GM18511 (cell line): ENCODE measurements around the gene PTRH2.
"Not testable (repeated sequence)": the region's sequence is repeated elsewhere in the genome, so short reads cannot be mapped to it uniquely, and the experiment has no call there.

Experiments
- ATAC-seq: cut with Tn5 transposase; IDR thresholded peaks from one replicate; pipeline ENCODE4 v1.9.1; 2021; ENCODE audit warnings: mild to moderate bottlenecking, moderate library complexity; ENCODE audit not compliant: unreplicated experiment

Gene PTRH2

DNA sequence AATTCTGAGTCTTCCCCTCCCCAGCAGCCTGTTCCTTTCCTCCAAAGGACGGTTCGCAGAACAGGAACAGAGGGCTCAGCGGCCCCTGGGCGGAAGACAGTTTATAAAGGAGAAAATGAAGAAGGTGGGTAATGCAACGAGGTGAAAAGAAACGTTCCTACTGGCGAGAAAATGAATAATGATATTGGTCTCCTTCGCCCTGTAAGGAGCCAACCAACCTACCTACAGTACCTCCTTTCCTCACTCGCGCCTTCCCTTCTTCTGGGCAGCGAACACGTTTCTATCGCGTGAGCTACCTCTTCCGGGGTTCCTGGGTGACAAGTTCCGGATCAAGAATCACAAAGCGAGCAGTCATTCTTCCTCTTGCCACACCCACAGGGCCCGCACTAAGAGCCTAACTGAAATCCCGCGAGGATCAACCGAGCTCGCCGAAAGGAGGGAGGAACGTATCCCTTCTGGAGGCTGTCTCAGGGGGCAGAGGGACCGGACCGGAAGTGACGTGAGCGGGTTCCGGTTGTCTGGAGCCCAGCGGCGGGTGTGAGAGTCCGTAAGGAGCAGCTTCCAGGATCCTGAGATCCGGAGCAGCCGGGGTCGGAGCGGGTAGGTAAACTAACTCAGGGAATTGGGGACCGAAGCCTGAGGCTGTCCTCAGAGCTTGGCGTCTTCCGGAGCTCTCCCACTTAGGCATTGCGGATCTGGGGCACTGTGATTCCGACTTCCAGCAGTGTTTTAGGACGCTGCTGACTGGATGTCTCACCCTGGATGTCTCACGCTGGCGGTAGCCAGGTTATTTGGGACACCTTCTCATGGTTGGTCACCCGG, at the start of gene PTRH2, which contains the start of gene VMP1:
Gene PTRH2, minus strand, starts transcription at position 282 of the 822 bp plus-strand sequence. CDS start 9,452 bp downstream, outside the sequence.
Gene VMP1, plus strand, starts transcription at position 506 of the 822 bp plus-strand sequence. CDS start 23,793 bp downstream, outside the sequence.
- ATAC-seq: peak; percentile 97

DNA sequence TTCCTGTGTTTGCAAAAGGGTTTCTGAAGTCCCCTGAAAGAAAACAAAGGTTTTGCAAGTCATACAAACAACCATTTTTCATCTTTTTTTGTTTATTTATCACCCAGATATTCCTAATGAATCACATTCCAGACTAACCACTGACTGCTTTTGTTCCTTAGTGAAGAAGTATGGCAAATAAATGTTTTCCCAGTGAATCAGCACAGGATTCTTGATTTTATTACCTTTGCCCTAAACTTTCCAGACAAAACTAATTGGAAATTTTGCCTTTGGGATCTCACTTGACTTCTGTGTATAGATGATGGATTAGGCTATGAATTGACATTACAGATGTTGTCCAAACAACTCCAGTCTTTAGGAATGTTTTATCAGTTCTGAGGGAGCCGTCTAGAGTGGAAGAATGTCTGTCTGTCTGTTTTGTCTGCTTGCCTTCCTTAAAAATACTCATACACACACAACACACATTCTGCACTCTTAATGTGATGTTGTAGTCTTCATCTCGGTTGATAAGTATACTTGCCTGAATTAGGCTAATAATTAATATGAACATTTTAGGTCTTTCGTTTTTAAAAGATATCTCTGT, 49.1 kb upstream of the PTRH2 start:
- ATAC-seq: no peak

DNA sequence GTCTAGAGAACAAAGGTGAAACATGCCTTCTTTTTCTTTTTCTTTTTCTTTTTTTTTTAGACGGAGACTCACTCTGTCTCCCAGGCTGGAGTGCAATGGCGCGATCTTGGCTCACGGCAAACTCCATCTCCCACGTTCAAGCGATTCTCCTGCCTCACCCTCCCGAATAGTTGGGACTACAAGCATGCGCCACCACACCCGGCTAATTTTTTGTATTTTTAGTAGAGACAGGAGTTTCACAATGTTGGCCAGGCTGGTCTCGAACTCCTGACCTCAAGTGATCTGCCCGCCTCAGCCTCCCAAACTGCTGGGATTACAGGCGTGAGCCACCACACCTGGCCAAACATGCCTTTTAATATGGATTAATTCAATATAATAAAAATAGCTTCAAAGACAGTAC, 47.8 kb upstream of the PTRH2 start:
- not testable (repeated sequence) for ATAC-seq

DNA sequence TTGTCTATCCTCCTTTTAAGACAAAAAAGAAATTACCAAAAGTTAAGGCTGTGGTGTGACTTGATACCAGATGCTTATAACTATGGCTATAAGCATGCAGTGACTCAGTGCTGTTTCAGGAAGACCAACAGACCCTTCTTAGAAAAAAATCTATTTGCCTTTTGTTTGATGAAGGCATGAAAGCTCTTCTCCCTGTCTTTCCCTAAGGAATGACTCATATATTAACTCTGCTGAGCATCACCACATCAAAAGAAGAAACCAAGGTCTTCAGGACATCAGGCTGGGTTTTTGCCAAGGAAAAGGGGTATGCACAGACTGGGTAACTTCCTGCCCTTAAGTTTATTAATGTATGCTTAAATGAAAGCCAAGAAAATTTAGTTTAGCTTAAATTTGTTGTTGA, 47.3 kb upstream of the PTRH2 start:
- ATAC-seq: no peak

DNA sequence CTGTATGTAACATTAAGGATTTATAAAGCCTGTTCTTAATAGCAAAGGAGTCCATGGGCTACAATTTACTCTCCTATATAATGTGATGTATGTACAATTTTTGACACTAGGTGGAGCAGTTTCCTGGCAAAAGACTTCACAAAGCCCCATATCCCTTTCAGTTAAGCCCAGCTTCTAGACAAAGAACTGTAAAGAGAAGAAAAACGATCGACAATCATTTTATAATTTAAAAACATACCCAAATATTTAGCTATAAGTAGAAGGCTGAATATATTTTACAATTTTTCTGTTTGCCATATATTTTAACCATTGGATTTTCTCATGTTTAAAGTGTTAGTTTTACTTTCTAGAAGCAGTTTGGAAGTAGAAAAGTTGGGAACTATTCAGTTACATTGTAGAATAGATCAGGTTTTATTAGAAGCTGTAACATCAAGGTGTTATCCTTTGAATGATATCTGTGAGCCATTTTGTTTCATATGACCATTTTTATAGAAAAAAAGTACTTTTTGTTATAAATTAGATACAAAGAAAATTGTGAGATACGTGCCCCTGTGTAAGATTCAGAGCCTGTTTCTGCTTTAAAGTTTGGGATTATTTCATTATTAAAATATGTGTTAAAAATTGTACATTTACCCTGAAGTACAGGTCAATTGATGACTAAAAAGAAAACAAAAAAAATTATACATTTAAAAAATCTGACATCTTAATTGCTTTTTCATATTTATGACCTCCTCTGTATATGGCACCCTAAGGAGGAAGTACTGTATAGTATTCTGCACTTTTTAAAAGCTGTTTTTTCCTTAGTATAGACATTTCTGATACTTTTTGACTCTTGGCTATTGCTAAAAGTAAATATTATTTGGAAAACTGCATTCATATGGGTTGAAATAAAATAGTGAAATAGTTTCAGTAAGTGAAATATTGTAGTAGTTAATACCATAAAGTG, 46.6 kb upstream of the PTRH2 start:
- no peak for ATAC-seq

DNA sequence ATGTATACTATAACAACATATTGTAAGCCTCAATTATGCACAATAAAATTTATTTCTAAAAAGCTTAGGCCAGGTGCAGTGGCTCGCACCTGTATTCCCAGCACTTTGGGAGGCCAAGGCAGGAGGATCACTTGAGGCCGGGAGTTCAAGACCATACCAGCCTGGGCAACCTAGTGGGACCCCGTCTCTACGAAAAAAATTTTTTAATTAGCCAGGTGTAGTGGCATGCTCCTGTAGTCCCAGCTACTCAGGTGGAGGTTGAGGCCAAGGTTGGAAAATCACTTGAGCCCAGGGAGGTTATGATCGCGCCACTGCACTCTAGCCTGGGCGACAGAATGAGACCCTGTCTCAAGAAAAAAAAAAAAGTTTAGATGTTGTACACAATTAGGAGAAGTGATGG, 45.7 kb upstream of the PTRH2 start:
- no peak for ATAC-seq

DNA sequence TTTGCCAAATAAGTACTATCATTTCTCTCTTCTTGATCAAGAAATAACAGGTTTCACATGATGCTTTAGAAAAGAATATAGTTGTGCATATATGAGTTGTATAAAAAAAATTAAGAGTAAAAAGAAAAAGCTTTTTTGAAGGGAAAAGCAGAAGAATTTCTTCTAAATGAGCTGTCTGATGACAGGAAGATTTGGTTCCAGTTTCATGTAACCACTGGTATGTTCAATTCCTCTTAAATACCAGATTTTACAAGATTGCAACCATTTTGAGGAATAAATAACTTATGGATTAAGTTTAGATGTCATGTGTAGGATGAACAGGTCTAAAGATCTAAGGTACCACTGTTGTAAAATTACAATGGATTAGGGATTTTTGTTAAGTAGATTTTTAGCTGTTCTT, 45.2 kb upstream of the PTRH2 start:
- no peak for ATAC-seq

DNA sequence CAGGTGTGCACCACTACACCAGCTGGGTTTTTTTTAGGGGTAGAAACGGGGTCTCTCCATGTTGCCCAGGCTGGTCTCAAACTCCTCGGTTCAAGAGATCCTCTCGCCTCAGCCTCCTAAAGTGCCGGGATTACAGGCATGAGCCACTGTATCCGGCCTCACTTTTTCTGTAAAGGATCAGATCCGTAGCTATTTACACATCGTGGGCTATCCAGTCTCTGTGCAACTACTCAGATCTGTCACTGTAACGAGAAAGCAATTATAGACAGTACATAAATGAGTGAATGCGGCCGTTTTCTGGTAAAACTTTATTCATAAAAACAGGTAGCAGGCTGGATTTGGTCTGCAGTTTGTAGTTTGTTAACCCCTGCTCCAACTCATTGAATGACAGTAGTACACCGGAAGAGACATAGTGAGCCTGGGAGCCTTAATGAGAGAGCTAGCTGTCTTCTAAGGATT, 44.8 kb upstream of the PTRH2 start:
- ATAC-seq: no peak

DNA sequence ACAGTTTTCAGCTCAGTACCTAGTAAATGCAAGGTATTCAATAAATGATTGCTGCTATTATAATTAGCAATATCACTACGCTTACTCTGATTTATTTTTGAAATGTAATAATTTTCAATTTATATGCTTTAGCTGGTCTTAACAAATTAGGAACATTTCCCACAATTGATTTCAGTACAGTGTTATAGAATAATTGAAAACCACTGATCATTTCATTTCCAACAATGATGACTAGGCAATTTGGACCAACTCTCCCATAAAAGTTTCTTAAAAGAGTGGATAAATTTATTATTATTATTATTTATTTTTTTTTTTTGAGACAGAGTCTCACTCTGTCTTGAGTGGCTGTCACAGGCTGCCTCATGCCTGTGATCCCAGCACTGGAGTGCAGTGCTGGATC, 41.4 kb upstream of the PTRH2 start:
- ATAC-seq: no peak

DNA sequence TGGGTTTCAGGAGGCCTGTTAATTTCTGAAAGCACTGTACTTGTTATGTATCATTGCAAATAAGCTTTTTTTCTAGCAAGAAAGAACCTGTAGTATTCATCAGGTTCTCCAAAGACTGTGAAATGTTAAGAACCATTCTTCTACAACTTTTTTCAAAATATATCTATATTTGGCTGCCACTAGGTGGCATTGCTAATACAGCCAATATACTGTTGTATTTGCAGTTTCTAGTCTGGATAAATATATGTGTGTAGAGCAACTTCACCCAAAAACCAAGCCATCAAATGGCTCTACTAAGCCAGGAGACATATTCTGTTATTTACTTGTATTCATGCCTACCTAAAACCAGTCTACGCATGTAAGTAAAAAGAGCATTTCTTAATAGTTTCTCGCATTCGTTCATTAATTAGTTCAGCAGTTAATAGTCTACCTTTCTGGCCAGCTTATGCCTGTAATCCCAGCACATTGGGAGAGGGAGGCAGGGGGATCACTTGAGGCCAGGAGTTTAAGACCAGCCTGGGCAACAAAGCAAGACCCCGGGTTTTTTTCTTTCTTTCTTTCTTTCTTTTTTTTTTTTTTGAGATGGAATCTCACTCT, 39.7 kb upstream of the PTRH2 start:
- ATAC-seq: no peak

DNA sequence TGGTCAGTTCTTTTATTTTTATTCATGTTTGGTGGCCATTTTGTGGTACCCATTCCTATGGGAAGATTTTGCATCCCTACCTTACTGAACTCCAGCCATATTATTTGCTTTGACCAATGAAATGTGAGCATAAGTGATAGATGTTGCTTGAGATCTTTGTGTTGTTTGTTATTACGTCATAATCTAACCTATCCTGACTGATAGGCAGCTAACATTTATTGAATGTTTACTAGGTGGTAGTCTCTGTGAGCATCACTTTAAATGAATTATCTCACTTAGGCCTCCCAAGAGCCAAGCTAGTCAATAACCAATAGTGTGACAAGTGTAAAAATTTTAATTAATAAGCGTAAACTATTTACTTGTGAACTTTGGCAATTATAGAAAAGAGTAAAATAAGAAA, 37.8 kb upstream of the PTRH2 start:
- ATAC-seq: no peak

DNA sequence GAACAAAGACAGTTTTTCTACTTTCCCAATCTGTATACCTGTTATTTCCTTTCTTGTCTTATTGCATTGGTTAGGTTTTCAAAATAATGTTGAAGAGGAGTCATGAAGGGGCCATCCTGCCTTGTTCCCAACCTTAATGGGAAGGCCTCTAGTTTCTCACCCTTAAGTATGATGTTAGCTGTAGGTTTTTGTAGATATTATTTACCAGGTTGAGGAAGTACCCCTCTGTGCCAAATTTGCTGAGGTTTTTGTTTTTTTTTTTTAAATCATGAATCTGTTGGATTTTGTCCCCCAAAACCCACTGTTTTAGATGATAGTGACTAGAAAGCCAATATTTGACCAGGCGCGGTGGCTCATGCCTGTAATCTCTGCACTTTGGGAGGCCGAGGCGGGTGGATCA, 36.6 kb upstream of the PTRH2 start:
- no peak for ATAC-seq

DNA sequence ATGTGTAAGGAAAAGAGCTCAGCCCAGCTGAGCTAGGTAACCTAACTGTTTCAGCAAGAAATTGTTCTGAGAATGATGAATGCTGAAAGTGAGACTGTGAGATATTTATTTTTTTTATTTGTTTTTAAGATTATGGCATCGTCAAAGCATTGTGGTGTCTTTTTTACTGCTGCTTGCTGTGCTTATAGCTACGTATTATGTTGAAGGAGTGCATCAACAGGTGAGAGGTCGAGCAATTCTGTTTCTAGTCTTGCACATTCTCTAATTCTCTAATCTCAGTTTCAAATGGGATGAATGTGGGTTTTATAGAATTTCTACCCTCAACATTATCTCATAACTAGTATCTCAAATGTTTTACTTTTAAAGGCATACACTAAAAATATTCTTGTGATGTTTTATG, 30.1 kb upstream of the PTRH2 start:
- no peak for ATAC-seq

DNA sequence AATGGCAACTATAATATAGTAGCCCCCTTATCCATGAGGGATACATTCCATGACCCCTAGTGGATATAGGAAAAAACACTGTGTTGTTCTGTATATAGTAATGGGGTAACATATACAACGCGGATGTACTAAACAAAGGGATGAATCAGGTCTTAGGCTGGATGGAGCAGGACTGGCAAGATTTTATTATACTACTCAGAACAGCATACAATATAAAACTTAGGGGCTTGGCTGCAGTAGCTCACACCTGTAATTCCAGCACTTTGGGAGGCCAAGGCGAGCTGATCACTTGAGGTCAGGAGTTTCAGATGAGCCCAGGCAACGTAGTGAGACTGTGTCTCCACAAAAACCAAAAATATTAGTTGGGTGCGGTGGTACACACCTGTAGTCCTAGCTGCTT, 27.0 kb upstream of the PTRH2 start:
- no peak for ATAC-seq

DNA sequence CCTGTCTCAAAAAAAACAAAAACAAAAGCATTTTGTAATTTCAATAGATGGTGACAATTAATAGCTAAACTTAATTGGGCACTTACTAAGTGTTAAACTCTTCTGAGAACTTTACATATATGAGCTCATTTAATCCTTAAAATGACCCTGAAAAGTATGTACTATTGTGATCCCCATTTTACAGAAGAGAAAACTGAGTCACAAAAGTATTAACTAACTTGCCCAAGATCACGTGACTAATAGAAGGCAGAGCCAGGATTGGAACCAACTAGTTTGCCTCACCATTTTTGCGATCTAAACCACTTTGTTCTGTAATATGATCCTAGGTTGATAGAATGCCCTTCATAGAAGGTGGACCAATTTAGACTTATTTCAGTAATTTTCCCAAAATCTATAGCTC, 26.5 kb upstream of the PTRH2 start:
- no peak for ATAC-seq

DNA sequence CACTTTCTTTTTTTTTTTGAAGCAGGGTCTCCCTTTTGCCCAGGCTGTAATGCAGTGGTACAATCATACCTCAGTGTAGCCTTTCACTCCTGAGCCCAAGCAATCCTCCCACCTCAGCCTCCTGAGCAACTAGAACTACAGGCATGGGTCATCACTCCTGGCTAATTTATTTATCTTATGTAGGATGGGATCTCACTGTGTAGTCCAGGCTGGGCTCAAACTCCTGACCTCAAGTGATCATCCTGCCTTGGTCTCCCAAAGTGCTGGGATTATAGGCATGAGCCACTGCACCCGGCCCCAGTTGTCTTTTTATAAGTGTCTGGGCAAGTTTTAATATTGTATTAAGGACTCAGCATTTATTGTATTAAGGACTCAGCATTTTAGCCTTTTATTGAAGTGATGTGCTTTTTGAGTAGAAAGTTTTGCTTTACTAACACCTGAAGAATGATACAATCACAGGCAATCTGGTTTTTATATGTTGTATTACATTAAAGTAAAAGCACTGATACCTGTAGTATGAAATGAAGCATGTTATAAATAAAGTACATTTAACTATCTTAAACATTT, 23.1 kb upstream of the PTRH2 start:
- no peak for ATAC-seq

DNA sequence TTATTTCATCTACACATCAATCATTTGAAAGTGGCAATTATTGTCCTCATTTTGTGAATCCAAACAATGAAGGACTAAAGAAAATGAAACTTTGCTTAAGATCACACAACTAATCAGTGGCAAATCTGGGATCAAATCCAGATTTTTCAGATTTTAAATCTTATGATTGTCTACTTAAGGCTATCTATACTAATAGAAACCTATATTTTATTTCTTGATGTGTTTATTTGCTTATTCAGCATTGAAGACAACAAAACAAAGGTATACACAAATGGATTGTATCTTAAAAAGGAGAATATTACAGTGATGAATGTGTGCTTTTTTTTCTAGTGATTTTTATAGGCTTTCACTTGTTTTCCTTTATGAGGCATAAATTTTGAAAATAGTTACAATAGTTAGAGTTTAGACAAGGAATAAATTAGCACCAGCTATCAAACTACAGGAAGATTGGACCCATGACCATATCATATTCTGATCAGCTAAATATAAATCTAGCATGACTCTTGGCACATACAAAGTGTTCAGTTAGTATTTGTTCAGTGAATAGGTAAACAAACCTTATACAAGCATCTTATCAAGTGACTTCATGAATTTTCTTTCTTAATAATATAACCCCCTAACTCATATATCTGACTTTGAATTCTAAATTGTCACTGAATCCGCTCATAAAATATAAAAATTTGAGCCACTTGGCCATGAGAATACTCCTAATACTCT, 20.7 kb upstream of the PTRH2 start:
- ATAC-seq: no peak

DNA sequence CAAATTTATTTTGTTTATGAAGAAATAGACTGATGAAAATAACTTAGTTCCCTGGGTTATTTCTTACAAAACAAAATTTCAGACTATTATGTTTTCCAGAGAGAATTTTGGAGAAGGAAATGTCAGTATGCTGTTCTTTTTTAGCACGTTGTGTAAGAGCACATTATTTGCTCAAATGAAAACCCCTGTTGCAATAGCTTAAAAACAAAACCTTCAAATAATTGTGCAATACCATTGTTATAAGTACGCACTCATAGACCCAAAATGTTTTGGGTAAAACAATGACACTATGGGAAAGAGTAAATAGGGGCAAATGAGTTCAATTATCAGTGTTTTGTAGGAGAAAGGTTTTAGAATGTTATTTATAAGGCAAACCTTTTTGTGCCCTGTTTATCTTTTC, 18.5 kb upstream of the PTRH2 start:
- ATAC-seq: no peak

DNA sequence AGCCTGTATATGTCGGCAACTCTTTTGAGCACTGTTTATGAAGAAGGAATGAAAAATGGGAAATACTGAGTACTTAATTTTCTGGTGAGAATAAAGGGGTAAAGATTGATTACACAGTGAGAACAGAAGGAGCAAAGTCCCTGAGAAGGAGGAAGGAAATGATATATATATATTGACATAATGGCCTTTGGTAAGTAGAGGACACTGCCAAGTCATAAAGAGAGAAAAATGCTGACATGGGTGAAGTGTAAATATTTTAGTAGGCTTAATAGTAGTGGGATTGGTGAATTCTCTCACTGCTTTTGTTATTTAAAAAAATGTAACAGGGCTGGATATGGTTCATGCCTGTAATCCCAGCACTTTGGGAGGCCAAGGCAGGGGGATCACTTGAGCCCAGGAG, 16.4 kb upstream of the PTRH2 start:
- ATAC-seq: no peak

DNA sequence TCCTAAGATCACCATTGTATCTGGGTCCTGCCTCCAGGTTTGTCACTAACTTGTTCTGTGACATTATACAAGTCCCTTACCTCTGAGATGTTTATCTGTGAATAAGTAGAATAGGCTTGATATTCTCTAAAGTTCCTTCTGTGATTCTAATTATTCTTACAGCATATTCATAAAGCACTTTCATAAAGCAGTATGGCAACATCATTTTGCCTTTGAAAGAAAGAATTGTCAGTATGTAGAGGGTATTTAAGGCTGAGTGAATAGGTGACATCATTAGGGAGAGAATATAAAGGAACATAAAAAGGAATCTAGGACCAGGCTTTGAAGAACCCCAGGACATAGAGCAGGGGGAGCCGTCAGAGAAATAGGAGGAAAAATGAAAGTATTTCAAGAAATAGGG, 15.8 kb upstream of the PTRH2 start:
- ATAC-seq: no peak
